Gastroesophageal sphincter (tissue), 3 donors: Measurements from ENCODE around the gene GPATCH4.

ENCODE experiments used
- CTCF ChIP-seq, 4 experiments: fragments of 200-600 bp in 2 of 4; fragments of 450-650 bp in 2 of 4; sonication (generic) in 1 of 4; IDR thresholded peaks; one replicate each; pipeline ENCODE4 v1.5.1; 2017 to 2019; ENCODE audit warnings: antibody characterized with exemption in 4 of 4, mild to moderate bottlenecking in 2 of 4, moderate library complexity in 2 of 4
- EP300 ChIP-seq: sonication (generic); formaldehyde crosslinking; IDR thresholded peaks from one replicate; pipeline ENCODE4 v1.6.1; 2017; ENCODE audit warnings: antibody characterized with exemption, mild to moderate bottlenecking
- POLR2A ChIP-seq, 2 donors: fragments of 450-650 bp; IDR thresholded peaks; one replicate each; pipeline ENCODE4 v1.6.1; 2017; ENCODE audit warnings: antibody characterized with exemption in 2 of 2, mild to moderate bottlenecking in 2 of 2, moderate library complexity in 1 of 2
- POLR2AphosphoS5 ChIP-seq: sonication (generic); formaldehyde crosslinking; IDR thresholded peaks from one replicate; pipeline ENCODE4 v1.6.1; 2017; ENCODE audit warnings: antibody characterized with exemption

DNA sequence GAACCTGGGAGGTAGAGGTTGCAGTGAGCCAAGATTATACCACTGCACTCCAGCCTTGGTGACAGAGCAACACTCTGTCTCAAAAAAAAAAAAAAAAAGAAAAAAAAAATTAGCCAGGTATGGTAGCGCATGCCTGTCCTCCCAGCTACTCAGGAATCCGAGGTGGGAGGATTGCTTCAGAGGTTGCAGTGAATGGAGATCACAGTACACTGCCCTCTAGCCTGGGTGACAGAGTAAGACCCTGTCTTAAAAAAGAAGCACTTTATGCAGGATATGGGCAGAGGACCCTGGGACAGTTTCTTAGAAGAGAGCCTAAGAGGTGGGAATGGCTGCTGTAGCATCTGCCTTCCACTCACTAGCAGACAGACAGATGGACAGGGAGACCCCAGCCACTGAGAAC is 51.9 kb downstream of the GPATCH4 start:
- TF ChIP-seq POLR2AphosphoS5 (no peak), EP300 (no peak), CTCF (IDR thresholded peaks at IDR 0.05) (no peak), POLR2A (IDR thresholded peaks at IDR 0.05) (no peak)
